ENCODE data around the gene FOSL1. TPM values are rescaled to one million over a fixed set of nuclear protein-coding genes. Genes with fewer than 3 reads are reported as not detected.

Gene FOSL1
- total RNA-seq, 3 donors from 2014 or later (not counting 1 experiment from before 2014, with no cell fraction given): 3.4 to 9.0 (median 6.8) TPM

DNA sequence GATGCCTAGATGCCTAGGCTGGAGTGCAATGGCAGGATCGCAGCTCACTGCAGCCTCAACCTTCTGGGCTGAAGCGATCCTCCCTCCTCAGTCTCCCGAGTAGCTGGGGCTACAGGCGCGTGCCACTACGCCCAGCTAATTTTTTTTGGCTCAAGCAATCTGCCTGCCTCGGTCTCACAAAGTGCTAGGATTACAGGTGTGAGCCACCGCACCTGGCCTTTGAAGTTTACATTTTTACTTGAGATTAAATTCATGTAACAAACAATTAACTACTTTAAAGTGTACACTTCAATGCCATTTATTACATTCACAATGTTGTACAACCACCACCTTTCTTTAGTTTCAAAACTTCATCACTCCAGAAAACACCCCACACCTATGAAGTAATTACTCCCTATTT lies 3.5 kb upstream of the FOSL1 start:
- Histone ChIP-seq H3K27me3 (ENCODE audit: control insufficient read depth, insufficient read depth, low read length) (peaks cover 5% of the 10 kb centered on the region), H3K4me1 (ENCODE audit: control insufficient read depth, insufficient read depth, low read length) (peaks cover 36% of the 10 kb centered on the region), H3K27ac (ENCODE audit: low read length) (no peak overlapping the region), H3K9me3 (ENCODE audit: control insufficient read depth, insufficient read depth, low read length) (no peaks in the 10 kb centered on the region), H3K4me3 (ENCODE audit: low read length) (no peak overlapping the region), H3K36me3 (ENCODE audit: control insufficient read depth, insufficient read depth, low read length) (no peaks in the 10 kb centered on the region)
- Mint-ChIP-seq H3K36me3 (no peaks in the 10 kb centered on the region), H3K27ac (peak overlapping the region in 1 of 2 donors; percentile 98), H3K4me1 (peaks cover 12 to 21% of the 10 kb centered on the region in 2 donors), H3K4me3 (no peak overlapping the region), H3K9me3 (no peaks in the 10 kb centered on the region), H3K27me3 (ENCODE audit: low read depth in 2 of 2) (peaks cover 4 to 6% of the 10 kb centered on the region in 2 donors)
- no peak for DNase-seq
- ATAC-seq: no peak
- intact Hi-C loops (cut with micrococcal nuclease): loop anchor here (2.0 kb wide), 1 partner anchor 15 kb away; the partner anchor contains the start of genes C11orf68 and DRAP1
- WGBS (ENCODE audit: insufficient coverage): 92% methylated on average over 8 of the region's 8 CpGs
- TF ChIP-seq, protein P1, sequence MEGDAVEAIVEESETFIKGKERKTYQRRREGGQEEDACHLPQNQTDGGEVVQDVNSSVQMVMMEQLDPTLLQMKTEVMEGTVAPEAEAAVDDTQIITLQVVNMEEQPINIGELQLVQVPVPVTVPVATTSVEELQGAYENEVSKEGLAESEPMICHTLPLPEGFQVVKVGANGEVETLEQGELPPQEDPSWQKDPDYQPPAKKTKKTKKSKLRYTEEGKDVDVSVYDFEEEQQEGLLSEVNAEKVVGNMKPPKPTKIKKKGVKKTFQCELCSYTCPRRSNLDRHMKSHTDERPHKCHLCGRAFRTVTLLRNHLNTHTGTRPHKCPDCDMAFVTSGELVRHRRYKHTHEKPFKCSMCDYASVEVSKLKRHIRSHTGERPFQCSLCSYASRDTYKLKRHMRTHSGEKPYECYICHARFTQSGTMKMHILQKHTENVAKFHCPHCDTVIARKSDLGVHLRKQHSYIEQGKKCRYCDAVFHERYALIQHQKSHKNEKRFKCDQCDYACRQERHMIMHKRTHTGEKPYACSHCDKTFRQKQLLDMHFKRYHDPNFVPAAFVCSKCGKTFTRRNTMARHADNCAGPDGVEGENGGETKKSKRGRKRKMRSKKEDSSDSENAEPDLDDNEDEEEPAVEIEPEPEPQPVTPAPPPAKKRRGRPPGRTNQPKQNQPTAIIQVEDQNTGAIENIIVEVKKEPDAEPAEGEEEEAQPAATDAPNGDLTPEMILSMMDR (IDR thresholded peaks at IDR 0.05): no peak

DNA sequence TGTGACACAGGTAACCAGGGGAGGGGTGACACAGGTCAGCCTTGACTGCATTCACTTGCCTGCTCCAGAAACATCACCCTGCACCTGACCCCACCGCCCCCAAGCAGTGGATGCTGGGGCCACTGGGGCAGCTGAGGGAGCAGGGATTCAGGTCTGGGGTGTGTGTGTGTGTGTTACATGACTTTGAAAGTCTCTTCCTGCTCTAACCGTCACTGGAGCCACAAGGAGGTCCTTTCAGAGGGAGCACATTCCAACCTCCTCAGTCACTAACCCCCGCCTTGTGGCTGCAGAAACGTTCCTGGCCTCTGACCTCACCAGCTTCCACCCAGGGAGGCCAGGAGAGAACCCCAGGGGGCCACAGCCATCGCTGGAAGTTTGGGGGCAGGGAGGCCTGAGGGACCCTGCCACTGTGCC lies 2.9 kb upstream of the FOSL1 start:
- TF ChIP-seq, protein P1 (IDR thresholded peaks at IDR 0.05): no peak
- DNase-seq (no peak), ATAC-seq (no peak)
- peaks cover 12 to 23% of the 10 kb centered on the region in 2 donors for H3K4me1 Mint-ChIP-seq
- Histone ChIP-seq H3K27ac (ENCODE audit: low read length) (no peak overlapping the region), H3K4me3 (ENCODE audit: low read length) (no peak overlapping the region), H3K9me3 (ENCODE audit: control insufficient read depth, insufficient read depth, low read length) (no peaks in the 10 kb centered on the region), H3K4me1 (ENCODE audit: control insufficient read depth, insufficient read depth, low read length) (peaks cover 38% of the 10 kb centered on the region), H3K27me3 (ENCODE audit: control insufficient read depth, insufficient read depth, low read length) (peaks cover 5% of the 10 kb centered on the region), H3K36me3 (ENCODE audit: control insufficient read depth, insufficient read depth, low read length) (no peaks in the 10 kb centered on the region)
- WGBS (ENCODE audit: insufficient coverage): 29% methylated on average over 3 of the region's 5 CpGs
- intact Hi-C loops (cut with micrococcal nuclease): loop anchor here (2.0 kb wide), 1 partner anchor 16 kb away; the partner anchor contains the start of genes C11orf68 and DRAP1
- H3K36me3 Mint-ChIP-seq: no peaks in the 10 kb centered on the region
- no peak overlapping the region for H3K4me3 Mint-ChIP-seq
- peaks cover 5 to 6% of the 10 kb centered on the region in 2 donors for H3K27me3 Mint-ChIP-seq (ENCODE audit: low read depth in 2 of 2)
- H3K9me3 Mint-ChIP-seq: no peaks in the 10 kb centered on the region
- H3K27ac Mint-ChIP-seq: peak overlapping the region; percentile 90 to 98

DNA sequence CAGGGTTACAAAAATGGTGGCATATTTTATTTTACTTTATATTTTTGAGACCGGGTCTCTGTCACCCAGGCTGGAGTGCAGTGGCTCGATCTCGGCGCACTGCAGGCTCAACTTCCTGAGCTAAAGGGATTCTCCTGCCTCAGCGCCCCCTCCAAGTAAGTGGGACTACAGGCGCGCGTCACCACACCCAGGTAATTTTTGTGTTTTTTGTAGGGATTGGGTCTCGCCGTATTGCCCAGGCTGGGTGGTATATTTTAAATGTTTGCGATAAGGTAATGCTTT lies 652 bp upstream of the FOSL1 start:
- no peaks in the 10 kb centered on the region for H3K36me3 Mint-ChIP-seq
- peaks cover 38% of the 10 kb centered on the region for H3K4me1 ChIP-seq (ENCODE audit: control insufficient read depth, insufficient read depth, low read length)
- peak overlapping the region; percentile 15 for H3K27ac ChIP-seq (ENCODE audit: low read length)
- TF ChIP-seq, protein P1 (IDR thresholded peaks at IDR 0.05): no peak
- H3K36me3 ChIP-seq (ENCODE audit: control insufficient read depth, insufficient read depth, low read length): no peaks in the 10 kb centered on the region
- peaks cover 0 to 5% of the 10 kb centered on the region in 2 donors for H3K27me3 Mint-ChIP-seq (ENCODE audit: low read depth in 2 of 2)
- H3K9me3 Mint-ChIP-seq: no peaks in the 10 kb centered on the region
- H3K27ac Mint-ChIP-seq: peak overlapping the region; percentile 90 to 98
- intact Hi-C loops (cut with micrococcal nuclease): loop anchor here (1.0 kb wide), 1 partner anchor 11 kb away; the partner anchor contains the start of gene CCDC85B
- no peaks in the 10 kb centered on the region for H3K9me3 ChIP-seq (ENCODE audit: control insufficient read depth, insufficient read depth, low read length)
- no peak for DNase-seq
- peaks cover 5% of the 10 kb centered on the region for H3K27me3 ChIP-seq (ENCODE audit: control insufficient read depth, insufficient read depth, low read length)
- no peak for ATAC-seq
- peak overlapping the region; percentile 45 for H3K4me3 Mint-ChIP-seq
- H3K4me3 ChIP-seq (ENCODE audit: low read length): peak overlapping the region; percentile 20
- peaks cover 12 to 23% of the 10 kb centered on the region in 2 donors for H3K4me1 Mint-ChIP-seq
- WGBS (ENCODE audit: insufficient coverage): 85% methylated on average over 10 of the region's 11 CpGs
